HG03103 (cell line): ENCODE data around the gene TBCB.

Experiments
- ATAC-seq: cut with Tn5 transposase; IDR thresholded peaks from one replicate; pipeline ENCODE4 v1.9.1; 2021; ENCODE audit warnings: low read depth; ENCODE audit not compliant: unreplicated experiment

TBCB gene

DNA sequence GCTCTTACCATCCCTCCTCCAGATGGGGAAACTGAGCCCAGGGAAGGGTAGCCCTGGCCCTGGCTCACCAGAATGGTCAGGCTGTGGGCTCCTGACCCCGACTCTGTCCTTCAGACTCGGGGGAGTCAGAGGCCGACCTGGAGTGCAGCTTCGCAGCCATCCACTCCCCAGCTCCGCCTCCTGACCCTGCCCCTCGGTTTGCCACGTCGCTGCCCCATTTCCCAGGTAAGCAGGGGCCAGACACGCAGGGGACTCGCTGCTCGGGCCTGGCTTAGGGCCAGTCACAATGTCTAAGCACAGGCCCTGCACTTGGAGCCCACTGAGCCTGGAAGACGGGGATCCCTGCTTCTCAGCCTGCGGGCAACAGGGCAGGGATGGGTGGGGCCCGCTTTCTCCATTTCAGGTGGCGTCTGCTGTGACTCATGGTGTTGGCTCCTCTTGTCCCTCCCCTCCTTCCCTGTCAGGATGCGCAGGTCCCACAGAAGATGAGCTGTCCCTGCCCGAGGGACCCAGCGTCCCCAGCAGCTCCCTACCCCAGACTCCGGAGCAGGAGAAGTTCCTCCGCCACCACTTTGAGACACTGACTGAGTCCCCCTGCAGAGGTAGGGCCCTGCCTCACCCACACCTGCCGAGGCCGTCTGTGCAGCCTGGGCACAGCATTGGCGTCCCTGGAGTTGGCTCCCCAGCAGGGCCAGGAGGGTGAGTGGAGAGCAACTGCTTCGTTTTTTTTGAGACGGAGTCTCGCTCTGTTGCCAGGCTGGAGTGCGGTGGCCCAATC, 13.5 kb upstream of the TBCB start:
- no peak for ATAC-seq

GRCh38 chr19:36103040-36103626, 12.1 kb upstream of the TBCB start:
- no peak for ATAC-seq

DNA sequence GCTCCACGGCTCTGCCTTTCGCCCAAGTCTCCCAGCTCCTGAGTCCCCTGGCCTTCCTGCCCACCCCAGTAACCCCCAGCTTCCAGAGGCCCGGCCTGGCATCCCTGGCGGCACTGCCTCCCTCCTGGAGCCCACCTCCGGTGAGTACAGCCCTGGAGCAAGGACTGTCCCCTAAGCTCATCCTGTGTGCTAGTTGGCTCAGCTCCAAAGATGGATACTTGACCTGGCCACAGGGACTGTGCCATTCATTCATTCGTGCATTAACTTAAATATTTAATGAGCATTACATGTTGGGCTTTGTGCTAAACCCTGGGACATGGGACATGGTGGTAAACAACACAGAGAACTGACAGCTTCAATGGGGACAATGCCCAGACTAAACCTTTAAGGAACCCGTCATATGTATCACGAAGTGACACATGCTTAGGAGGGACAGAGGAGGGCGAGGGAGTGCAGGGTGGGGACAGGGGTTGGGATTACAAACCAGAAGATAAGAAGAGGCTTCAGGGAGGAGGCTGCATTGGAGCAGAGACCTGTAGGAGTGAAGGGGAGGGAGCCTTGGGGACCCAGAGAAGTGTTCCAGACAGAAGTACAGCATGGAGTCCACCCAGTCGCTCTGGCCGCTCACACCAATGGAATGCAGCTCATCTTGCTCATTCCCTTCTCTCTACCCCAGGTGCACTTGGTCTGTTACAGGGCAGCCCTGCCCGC, 11.3 kb upstream of the TBCB start:
- no peak for ATAC-seq

DNA sequence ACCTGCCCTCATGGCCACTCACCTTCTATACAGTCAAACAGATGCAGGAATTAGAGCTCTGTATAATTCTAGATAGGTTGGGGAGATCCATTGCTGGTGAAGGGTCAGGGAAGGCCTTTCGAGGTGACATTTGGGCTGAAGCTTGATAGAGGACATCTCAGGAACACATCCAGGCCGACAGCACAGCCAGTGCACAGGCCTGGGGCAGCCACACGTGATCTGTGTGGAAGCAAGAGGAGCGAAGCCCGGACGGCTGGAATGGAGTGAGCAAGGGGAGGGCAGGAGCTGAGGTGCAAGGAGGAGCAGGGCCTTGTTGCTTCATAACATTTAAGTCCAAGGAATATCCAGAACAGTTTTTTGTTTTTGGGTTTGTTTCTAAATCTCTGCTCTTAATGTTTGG, 8.8 kb upstream of the TBCB start:
- no peak for ATAC-seq

DNA sequence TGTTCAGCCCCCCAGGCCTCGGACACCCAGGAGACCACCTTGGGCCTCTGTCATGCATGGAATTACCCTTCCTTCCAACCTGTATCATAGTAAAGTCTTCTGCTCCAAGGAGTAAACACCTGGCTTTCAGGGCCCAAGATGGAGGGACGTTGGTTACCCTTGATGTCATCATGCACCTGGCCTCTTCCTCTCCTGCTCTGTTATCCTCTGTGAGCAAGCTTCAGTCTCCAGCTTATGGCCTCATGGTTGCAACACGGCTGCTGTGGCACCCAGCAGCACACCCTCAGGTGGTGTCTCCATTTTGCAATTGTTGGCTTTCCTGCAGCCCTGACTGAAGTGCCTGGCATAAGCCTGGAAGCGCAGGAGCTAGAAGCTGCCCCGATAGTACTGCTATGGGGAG, 8.3 kb upstream of the TBCB start:
- no peak for ATAC-seq

GRCh38 chr19:36108684-36109083, 6.6 kb upstream of the TBCB start:
- no peak for ATAC-seq

DNA sequence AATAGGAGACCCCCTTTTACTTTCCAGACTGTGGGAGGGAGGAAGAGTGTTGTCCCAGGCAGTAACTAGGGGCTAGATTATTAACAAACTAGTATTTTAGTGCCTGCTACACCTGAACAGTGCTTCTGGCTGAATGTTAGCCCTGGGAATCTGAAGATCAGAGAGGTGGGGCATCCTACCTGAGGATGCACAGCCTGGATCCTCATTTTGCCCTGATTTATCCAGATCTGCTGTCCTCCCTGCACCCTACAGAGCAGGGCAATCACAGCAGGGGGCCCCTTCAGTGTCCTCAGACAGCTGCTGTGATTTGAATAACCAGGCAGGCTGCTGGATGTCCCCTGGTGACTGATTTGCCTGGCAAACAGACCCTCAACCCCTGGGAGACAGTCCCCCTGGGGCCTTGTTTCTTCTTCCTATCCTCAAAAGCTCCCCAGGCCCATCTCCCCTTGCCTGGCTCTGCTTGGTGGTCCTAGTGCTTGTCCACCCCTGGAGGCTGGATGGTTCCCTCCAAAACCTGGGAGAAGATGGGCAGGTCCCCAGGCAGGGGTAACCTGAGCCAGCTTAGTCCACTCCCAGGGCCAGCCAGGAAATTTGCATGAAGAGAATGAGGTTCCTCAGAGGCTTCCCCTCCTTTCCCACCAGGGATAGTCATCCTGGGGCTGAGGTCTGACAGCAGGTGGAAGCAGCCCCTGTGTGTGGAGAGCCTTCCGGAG, 4.6 kb upstream of the TBCB start, which contains the start of gene OVOL3:
TSS of gene OVOL3 (plus strand) at position 657 of the 713 bp plus-strand sequence. CDS start 60 bp downstream, outside the sequence.
- no peak for ATAC-seq

DNA sequence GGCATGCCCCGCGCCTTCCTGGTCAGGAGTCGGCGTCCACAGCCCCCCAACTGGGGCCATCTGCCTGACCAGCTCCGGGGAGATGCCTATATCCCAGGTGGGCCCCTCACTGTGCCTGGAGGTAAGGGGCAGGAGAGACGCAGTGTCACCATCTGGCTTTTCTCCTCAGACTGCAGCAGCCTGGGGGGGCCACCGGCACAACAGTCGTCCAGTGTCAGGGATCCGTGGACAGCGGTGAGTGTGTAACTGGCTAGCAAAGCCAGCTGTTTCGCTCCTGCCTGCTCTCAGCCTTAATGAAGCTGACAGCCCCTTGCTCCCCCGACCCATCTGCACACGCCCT, 4.1 kb upstream of the TBCB start:
- no peak for ATAC-seq

GRCh38 chr19:36112678-36113077, 2.6 kb upstream of the TBCB start:
- ATAC-seq, result no peak

DNA sequence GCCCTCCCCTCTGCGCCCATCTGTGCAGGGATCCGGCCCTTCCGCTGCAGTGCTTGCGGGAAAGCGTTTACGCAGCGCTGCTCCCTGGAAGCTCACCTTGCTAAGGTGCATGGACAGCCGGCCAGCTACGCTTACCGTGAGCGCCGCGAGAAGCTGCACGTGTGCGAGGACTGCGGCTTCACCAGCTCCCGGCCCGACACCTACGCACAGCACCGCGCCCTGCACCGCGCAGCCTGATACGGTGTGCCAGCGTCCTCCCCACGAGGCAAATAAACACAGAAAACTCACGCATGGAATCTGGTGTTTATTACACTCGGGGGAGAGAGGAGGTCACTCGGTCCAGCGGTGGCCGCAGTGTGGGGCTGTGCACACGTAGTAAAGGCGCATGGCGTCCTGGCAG, 1.8 kb upstream of the TBCB start:
- no peak for ATAC-seq

DNA sequence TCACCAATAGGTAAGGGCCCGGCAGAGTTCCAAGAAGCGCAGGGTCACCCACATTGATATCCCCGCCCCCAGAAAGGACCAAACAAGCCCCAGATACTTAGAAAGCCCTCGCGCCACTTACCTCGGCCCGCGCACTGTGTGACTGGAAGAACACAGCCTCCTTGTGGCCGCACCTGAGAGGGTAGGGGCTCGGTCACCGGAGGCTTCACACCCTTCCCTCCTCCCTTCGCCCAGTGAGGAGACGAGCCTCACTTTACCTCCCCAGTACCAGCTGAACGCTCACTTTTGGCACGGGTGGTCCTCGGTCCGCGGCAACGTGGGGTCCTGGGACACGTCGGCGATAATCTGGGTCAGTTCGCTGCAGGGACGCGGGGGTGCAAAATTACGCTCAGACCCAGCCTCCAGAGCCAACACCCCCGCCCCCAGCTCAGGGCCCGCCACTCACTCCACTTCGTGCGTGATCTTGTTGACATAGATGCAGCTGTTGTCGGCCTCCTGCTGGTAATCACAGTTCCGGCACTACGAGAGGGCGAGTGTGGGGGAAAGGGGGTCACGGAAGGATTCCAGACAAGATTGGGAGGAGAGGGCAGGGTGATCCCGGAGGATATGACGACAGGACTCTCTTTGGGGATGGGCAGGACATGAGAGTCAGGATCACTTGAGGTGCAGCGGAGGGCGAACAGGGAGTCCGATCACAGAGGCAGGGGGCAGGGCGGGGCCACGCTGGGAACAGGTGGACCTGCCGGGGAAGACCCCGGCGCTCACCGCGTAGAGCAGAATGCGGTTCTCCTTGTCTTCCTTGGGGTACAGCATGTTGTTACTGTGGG, 1.2 kb upstream of the TBCB start:
- ATAC-seq, result no peak

DNA sequence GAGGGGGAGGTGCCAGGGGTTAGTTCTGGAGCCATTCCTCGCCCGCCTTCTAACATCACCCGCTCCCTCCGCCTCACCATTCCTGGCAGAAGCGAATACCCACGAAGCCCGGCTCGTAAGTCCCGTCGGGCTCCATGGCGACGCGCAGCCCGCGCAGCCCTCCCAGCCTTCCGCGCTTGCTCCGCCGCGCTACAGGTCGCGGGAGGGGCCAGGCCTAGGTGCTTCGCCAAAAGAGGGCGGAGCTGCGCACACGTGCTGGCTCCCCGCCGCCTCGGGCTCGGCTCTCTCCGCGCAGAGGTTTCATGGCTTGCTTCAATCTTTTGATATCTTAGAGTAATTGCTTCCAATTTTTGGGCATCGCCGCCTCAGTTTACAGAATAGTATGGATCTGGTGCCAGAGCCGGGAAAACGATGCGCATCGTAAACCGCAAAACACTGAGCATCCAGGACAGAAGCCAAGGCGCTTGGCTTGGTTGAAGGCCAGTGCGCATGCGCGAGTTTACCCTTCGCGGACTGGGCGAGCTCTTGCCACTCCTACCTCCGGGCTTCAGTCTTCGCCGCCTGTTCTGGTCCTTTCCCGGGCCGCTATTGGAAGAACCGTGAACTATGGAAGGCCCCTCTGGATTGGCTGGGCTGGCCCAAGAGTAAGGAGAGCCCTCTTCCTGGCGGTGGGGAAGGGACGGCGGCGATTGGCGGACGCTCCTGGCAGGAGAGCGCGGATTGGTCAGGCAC, 381 bp upstream of the TBCB start, which contains the start of gene POLR2I:
TSS of gene POLR2I (minus strand) at position 155 of the 732 bp plus-strand sequence. CDS start at position 136, 19 bp downstream.
- peak; percentile 71 for ATAC-seq

DNA sequence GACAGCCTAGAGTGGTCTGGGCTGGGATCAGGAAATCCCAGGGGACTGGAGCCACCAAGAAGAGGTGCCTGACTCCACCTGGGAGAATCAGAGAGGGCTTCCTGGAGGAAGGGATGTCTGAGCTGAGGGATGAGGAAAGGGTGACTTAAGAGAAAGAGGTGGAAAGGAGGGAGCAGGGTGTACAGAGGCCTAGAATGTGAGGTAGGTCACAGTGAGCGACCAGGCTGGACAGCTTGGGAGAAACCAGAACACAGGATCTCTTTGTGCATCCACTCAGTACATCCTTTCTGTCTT, 1.0 kb downstream of the TBCB start:
- ATAC-seq, result no peak

- no peak for ATAC-seq
These were observed 5.1 kb downstream of the TBCB start for GRCh38 chr19:36120092-36120983.

GRCh38 chr19:36120984-36121358, 5.7 kb downstream of the TBCB start:
- ATAC-seq, result no peak

DNA sequence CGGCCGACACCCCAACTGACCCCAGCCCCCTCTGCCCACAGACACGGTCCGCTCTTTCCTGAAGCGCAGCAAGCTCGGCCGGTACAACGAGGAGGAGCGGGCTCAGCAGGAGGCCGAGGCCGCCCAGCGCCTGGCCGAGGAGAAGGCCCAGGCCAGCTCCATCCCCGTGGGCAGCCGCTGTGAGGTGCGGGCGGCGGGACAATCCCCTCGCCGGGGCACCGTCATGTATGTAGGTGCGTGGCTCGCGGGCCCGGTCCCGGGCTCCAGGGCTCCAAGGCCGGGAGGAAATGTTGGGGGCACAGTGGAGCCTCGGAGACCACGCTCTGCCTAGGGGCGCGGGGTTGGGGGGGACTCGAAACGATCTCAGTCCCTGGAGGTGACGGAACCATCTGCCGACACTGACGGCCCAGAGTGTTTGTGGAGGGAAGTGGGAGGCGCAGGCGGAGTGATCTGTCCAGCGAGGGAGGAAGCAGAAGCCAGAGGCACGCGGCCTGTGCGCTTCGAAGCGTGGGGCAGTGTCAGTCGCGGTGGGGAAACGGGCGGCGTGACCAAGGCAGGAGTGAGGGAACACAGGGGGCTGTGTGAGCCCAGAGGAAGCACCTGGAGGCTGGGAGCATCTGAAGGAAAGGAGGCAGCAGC, 6.3 kb downstream of the TBCB start:
- no peak for ATAC-seq

- ATAC-seq, result no peak
These were observed 10.3 kb downstream of the TBCB start for GRCh38 chr19:36125557-36125956.

GRCh38 chr19:36128392-36128736, 13.1 kb downstream of the TBCB start:
- ATAC-seq, result no peak
